Ectodermal cell (in vitro differentiated cells): ENCODE measurements around the gene MRPS18A.

ENCODE experiments used
- H3K27ac ChIP-seq: 2 replicates; pipeline ENCODE4 v1.7.0; 2013; ENCODE audit warnings: mild to moderate bottlenecking, low read depth, low read length; ENCODE audit not compliant: insufficient read depth, poor library complexity, severe bottlenecking
- H3K27me3 ChIP-seq: 2 replicates; pipeline ENCODE4 v1.7.0; 2013; ENCODE audit warnings: mild to moderate bottlenecking, low read length; ENCODE audit not compliant: insufficient read depth, control insufficient read depth, poor library complexity, severe bottlenecking
- H3K36me3 ChIP-seq: one replicate; pipeline ENCODE4 v1.7.0; 2013; ENCODE audit warnings: low read length; ENCODE audit not compliant: control insufficient read depth, insufficient read depth
- H3K4me1 ChIP-seq: one replicate; pipeline ENCODE4 v1.7.0; 2013; ENCODE audit warnings: low read length; ENCODE audit not compliant: control insufficient read depth, insufficient read depth
- H3K4me3 ChIP-seq: 2 replicates; pipeline ENCODE4 v1.7.0; 2013; ENCODE audit warnings: low read depth, low read length, control low read depth; ENCODE audit not compliant: insufficient read depth
- H3K9me3 ChIP-seq: 2 replicates; pipeline ENCODE4 v1.7.0; 2013; ENCODE audit warnings: mild to moderate bottlenecking, low read length, moderate library complexity; ENCODE audit not compliant: control insufficient read depth
- WGBS, 2 experiments: methylation state at CpG; one replicate each; pipeline ENCODE4 v1.1.7; 2013; ENCODE audit warnings: missing lambda C conversion rate in 2 of 2; 5-methylcytosine and 5-hydroxymethylcytosine counted together

Gene MRPS18A

DNA sequence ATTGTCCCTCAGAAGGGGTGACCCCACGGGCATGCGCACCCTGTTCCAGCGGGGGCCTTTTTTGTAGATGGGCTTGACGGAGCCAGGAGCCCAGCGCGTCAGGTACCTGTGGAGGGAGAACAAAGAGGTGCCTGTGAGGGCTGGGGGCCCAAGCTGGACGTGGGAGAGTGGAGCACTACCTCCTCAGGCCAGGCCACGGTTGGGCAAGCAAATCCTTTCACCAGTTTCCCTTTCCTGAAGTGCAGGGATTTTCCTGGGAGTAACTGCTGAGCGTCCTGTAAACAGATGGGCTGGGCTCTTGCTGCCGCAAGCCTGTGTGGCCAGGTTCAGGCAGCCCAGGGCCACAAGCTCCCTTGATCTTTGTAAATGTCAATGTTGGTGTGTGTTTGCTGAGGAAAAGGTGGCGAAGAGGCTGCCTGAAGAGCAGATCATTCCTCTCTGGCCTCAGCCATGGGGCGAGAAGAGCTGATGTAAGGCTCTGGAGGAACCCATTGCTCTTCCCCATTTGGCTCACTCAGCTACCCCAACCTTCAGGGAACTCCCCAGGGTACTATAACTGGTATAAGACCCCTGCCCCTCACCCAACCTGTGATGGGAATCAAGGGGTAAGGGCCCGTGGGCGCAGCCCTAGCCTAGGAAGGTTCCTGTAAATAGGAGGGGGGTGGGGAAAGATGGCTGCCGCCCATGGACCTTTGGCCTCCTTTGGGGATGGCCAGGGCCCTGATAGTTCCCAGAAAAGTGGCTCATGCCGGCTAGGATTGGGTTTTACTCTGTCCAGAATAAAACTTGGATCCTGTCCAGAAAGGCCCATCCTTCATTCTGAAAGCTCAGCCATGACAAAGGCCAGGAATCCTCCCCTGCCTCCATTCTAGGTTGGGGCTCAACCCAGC lies 15.5 kb downstream of the MRPS18A start:
- H3K27me3 ChIP-seq, result no peaks in the 10 kb centered on the region
- no peak overlapping the region for H3K4me3 ChIP-seq
- H3K36me3 ChIP-seq, result peaks cover 20% of the 10 kb centered on the region
- H3K27ac ChIP-seq, result no peak overlapping the region
- H3K4me1 ChIP-seq, result peaks cover 29% of the 10 kb centered on the region
- WGBS, 2 experiments, result 93 to 95% methylated on average over 16 of the region's 16 CpGs
- H3K9me3 ChIP-seq, result no peaks in the 10 kb centered on the region

DNA sequence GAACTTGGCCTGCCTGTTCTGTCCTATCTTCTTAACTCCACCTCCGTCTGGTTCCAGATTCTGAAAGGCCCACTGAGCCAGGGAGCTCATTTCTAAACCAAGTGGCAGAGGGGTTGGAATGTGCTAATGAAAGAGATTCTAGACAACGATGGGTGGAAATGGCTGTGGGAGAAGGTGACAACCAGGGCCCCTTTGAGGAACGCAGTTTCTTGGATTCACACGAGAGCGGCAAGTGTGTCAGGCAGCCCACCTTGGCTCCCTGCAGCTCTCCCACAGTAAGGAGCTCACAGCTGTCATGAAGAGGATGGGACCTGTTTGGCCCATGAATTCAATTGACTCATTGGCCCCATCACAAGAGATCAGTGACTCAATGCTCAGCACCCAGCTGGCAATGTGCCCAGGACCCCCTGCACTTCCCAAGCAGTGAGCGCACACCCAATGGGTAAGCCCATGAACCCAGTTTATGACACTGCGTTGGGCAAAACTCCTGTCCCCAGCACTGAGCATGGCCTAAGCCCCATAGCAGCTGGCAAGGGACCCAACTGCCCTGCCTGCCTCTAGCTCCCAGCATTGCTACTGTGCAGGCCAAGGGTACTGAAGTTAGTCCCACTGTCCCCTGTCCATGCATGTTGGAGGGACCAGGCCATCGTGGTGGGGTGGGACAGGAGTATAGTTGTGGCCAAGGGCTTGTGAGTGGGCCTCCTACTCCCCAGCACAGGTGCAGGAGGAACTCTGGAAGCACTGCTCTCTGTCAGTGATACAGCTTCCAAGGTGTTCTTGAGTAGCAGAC lies 16.4 kb downstream of the MRPS18A start:
- Histone ChIP-seq H3K27ac (no peak overlapping the region), H3K4me3 (no peak overlapping the region), H3K36me3 (peaks cover 20% of the 10 kb centered on the region), H3K27me3 (no peaks in the 10 kb centered on the region), H3K9me3 (no peaks in the 10 kb centered on the region), H3K4me1 (peaks cover 29% of the 10 kb centered on the region)
- WGBS, 2 experiments, result 96% methylated on average over 8 of the region's 8 CpGs

DNA sequence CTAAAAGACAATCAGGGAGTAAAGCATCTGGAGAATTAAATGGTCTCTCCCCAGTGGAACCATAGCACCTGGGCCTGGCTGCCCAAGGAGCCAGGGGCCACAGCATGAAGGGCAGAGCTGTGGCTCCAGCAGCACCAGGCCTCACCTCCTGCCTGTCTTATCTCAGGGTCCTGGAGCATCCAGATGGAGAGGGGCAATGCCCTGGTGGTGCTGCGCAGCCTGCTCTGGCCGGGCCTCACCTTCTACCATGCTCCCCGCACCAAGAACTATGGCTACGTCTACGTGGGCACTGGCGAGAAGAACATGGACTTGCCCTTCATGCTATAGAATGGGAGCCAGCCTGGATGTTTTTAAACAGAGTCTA lies 17.0 kb downstream of the MRPS18A start:
- no peak overlapping the region for H3K27ac ChIP-seq
- peaks cover 20% of the 10 kb centered on the region for H3K36me3 ChIP-seq
- no peaks in the 10 kb centered on the region for H3K9me3 ChIP-seq
- 97% methylated on average over 6 of the region's 6 CpGs for WGBS, 2 experiments
- H3K4me1 ChIP-seq, result peaks cover 29% of the 10 kb centered on the region
- no peak overlapping the region for H3K4me3 ChIP-seq
- H3K27me3 ChIP-seq, result no peaks in the 10 kb centered on the region

DNA sequence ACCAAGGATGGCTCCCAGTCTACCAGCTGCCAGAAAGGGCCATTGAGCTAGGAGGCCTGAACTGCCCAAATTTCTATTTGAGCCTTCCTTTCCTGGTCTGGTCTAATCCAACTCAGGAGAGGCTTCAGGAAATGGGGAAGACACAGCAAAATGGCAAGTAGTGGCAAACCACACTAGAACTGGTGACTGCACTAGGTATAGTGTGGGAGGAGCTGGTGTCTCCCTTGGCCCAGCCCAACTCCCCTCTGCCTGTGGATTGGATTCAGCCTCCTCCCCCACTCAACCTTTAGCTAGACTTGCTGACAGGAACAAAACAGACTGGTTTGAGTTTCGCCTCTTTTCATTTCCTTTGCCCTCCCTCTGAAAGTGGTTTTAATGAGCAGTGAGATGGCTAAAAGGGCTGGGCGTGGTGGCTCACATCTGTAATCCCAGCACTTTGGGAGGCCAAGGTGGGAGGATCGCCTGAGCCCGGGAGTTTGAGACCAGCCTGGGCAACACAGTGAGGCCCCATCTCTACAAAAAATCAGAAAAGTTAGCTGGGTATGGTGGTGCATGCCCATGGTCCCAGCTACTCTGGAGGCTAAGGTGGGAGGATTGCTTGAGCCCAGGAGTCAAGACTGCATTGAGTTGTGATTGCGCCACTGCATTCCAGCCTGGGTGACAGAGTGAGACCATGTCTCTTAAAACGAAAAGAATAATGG lies 17.5 kb downstream of the MRPS18A start:
- 88 to 90% methylated on average over 6 of the region's 6 CpGs for WGBS, 2 experiments
- Histone ChIP-seq H3K36me3 (peaks cover 18% of the 10 kb centered on the region), H3K9me3 (no peaks in the 10 kb centered on the region), H3K4me3 (no peak overlapping the region), H3K4me1 (peaks cover 29% of the 10 kb centered on the region), H3K27ac (peak overlapping the region; percentile 63), H3K27me3 (no peaks in the 10 kb centered on the region)

GRCh38 chr6:43669050-43669921 lies 18.3 kb downstream of the MRPS18A start:
- peaks cover 29% of the 10 kb centered on the region for H3K4me1 ChIP-seq
- 78 to 80% methylated on average over 15 of the region's 15 CpGs for WGBS, 2 experiments
- H3K36me3 ChIP-seq, result peaks cover 11% of the 10 kb centered on the region
- H3K4me3 ChIP-seq, result no peak overlapping the region
- no peaks in the 10 kb centered on the region for H3K9me3 ChIP-seq
- H3K27me3 ChIP-seq, result no peaks in the 10 kb centered on the region
- peak overlapping the region; percentile 63 for H3K27ac ChIP-seq

DNA sequence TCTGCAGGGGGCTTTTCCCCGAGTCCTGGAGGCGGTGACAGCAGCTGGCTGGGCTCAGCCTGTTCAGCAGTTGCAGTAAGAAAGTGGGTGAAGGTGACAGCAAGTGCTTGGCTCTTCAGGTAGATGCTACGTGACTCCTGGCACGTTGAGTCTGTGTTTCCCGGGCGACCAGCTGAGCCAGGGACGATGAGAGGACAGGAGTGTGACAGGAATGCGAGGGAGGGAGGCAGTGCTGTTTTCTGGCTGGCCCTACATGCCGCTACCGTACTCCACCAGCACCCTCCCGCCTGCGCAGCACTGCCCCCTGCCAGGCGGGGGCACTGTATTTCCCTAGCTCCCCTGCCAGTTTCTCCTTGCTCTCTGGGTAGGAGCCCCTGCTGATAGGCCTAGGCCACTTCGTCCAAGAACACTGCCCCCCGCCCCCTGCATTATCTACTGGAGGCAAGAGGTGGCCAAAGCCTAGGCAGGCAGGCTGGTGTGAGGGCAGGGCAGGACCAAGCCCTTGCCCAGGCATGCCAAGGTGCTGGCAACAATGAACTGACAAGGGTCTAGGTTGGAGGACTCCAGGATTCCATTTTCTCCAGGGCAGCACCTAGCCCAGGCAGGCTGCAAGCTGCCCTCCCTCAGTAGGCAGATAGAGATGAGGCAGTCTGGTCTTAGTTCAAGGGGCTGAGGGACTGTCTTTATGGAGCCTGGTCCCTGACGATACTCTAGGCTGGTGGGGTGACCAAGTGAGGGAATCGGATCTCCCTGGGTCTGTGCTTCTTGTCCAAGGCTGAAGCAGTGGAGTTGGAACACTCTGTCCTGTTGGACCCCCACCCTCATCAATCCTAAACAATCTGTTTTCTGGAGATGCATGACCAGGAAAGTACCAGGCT lies 19.2 kb downstream of the MRPS18A start:
- Histone ChIP-seq H3K27ac (no peak overlapping the region), H3K4me1 (peaks cover 29% of the 10 kb centered on the region), H3K4me3 (no peak overlapping the region), H3K27me3 (no peaks in the 10 kb centered on the region), H3K9me3 (no peaks in the 10 kb centered on the region), H3K36me3 (peaks cover 3% of the 10 kb centered on the region)
- WGBS, 2 experiments, result 15 to 16% methylated on average over 17 of the region's 17 CpGs

DNA sequence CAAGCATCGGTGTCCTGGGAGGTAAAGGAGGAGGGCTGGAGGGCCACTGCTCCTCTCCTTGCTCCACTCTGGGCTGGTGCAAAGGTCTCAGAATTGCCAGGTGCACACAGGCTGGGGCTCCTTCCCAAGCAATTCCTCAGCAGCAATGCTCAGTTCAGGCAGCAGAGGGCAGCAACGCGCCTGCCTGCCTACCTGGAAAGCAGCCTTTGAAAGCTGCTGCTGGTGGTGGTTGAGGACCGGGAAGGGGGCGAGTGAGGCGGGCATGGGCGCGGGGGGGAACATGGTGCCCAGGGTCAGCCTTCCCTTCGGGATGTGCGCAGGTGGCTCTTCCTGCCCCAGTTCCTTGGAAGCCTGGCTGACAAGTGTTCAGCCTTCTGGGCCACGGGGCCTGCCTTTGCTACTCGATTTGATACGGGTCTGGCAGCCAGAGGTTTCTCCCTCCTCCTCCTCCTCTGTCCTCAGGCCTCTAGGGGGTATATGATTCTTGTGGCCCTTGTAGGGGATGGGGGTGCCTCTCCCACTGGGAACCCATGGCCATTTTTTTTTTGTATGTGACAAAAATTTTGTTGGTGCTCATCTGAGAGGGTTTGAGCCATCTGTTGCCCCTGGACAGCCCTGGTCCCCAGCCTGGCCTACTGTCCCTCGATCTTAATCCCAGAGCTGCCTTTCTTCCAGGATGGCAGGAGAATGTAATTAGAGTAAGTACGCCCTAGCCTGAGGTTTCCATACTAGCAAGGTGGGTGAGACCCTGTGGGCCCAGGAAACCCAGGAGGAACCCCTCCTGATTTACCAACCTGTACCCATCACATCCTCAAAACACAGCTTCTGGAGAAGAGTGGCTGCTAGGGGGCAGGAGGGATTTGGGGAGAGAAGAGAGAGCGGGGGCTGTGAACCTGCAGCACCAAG lies 20.1 kb downstream of the MRPS18A start:
- H3K4me3 ChIP-seq, result peak overlapping the region; percentile 20
- H3K9me3 ChIP-seq, result no peaks in the 10 kb centered on the region
- peaks cover 29% of the 10 kb centered on the region for H3K4me1 ChIP-seq
- H3K36me3 ChIP-seq, result peaks cover 3% of the 10 kb centered on the region
- H3K27me3 ChIP-seq, result no peaks in the 10 kb centered on the region
- H3K27ac ChIP-seq, result peak overlapping the region; percentile 26
- WGBS, 2 experiments, result 11 to 13% methylated on average over 16 of the region's 16 CpGs

DNA sequence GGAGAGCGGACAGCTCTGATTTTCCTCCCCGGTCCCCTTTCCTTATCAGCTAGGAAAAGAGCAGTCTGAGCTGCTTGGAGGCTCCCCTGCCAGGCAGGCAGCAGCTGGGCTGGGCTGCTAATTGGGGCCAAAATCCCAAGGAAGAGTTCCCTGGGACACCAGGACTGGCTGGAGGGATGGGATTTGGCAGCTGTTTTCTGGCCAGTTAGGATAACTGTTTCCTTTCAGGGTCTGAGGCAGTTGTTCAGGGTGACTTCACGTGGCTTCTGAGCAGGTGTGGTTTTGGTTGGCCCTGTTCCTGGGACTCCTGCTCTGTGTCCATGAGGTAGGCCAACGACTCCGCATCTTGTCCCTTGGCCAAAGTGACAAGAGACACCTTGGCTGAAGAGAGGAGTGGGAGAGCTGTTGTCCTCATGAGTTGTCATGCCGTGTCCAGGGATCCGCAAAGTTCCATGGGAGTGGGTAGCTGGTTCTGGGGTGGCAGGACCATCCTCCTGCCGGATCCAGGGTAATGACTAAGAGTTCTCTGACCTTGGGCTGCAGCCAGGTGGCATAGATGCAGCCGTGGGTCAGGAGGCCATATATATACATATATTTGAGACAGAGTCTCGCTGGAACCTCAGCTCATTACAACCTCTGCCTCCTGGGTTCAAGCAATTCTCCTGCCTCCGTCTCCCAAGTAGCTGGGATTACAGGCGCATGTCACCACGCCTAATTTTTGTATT lies 21.2 kb downstream of the MRPS18A start:
- H3K27me3 ChIP-seq, result no peaks in the 10 kb centered on the region
- H3K27ac ChIP-seq, result no peak overlapping the region
- 87% methylated on average over 13 of the region's 13 CpGs for WGBS, 2 experiments
- H3K4me1 ChIP-seq, result peaks cover 29% of the 10 kb centered on the region
- H3K36me3 ChIP-seq, result no peaks in the 10 kb centered on the region
- H3K9me3 ChIP-seq, result no peaks in the 10 kb centered on the region
- no peak overlapping the region for H3K4me3 ChIP-seq
